ENCODE data around the gene IVD.

The IVD gene

DNA sequence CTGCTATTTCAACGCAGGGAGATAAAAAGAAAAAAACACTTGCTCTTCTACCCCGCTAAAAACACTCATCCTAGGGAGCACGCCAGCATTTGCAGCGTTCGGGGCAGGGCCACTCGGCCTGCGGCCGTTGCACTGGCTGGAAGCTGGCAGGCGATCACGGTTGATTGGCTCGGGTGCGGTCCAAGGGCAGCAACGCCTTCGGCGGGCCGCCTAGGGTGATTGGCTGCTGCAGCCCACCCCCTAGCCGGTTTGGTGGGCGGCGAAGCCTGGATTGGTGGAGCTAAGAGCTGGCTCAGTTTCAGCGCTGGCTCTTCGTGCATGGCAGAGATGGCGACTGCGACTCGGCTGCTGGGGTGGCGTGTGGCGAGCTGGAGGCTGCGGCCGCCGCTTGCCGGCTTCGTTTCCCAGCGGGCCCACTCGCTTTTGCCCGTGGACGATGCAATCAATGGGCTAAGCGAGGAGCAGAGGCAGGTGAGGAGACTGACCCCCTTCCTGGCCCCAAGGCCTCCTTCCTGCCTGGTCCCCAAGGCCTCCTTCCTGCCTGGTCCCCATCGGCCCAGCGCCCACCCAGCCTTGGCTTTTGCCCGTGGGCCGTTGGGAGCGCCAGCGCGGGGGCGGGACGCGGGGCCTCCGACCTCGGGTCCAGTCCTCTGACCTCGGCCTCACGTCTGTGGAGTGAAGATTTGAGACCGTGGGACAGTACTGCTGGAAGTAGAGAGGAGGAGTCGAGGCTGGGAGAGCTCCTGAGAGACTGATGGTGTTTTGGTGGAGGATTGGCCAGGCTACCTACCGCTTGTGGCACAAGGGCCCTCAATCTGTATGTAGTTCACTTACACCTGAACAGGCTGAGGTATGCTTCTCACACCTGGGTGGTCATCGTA lies at the start of gene IVD:
Gene IVD (plus strand): TSS at position 295 of the 881 bp plus-strand sequence. CDS start 33 bp downstream, at position 328.
- H3K27me3 Mint-ChIP-seq (ENCODE audit: low read depth): no peaks in the 10 kb centered on the region
- no peaks in the 10 kb centered on the region for H3K9me3 Mint-ChIP-seq
- H3K4me1 Mint-ChIP-seq (ENCODE audit: low read depth): peaks cover 37% of the 10 kb centered on the region
- H3K4me3 Mint-ChIP-seq: peak within 1 kb of the TSS; percentile 87
- H3K27ac Mint-ChIP-seq: peak within 1 kb of the TSS; percentile 70
- peaks cover 12% of the 10 kb centered on the region for H3K36me3 Mint-ChIP-seq (ENCODE audit: low read depth)

GRCh38 chr15:40355976-40356585 lies 49.5 kb upstream of the IVD start:
- H3K4me3 Mint-ChIP-seq: no peak overlapping the region
- H3K36me3 Mint-ChIP-seq (ENCODE audit: low read depth): no peaks in the 10 kb centered on the region

GRCh38 chr15:40357246-40357645 lies 48.3 kb upstream of the IVD start:
- Mint-ChIP-seq H3K4me3 (peak overlapping the region; percentile 22), H3K9me3 (no peaks in the 10 kb centered on the region), H3K27ac (no peak overlapping the region), H3K36me3 (ENCODE audit: low read depth) (no peaks in the 10 kb centered on the region), H3K4me1 (ENCODE audit: low read depth) (peaks cover 6% of the 10 kb centered on the region), H3K27me3 (ENCODE audit: low read depth) (peaks cover 38% of the 10 kb centered on the region)

More at GRCh38 chr15:40355976-40356585, 49.5 kb upstream of the IVD start:
- no peak overlapping the region for H3K27ac Mint-ChIP-seq
- no peaks in the 10 kb centered on the region for H3K9me3 Mint-ChIP-seq
- peaks cover 39% of the 10 kb centered on the region for H3K27me3 Mint-ChIP-seq (ENCODE audit: low read depth)
- H3K4me1 Mint-ChIP-seq (ENCODE audit: low read depth): peaks cover 6% of the 10 kb centered on the region

DNA sequence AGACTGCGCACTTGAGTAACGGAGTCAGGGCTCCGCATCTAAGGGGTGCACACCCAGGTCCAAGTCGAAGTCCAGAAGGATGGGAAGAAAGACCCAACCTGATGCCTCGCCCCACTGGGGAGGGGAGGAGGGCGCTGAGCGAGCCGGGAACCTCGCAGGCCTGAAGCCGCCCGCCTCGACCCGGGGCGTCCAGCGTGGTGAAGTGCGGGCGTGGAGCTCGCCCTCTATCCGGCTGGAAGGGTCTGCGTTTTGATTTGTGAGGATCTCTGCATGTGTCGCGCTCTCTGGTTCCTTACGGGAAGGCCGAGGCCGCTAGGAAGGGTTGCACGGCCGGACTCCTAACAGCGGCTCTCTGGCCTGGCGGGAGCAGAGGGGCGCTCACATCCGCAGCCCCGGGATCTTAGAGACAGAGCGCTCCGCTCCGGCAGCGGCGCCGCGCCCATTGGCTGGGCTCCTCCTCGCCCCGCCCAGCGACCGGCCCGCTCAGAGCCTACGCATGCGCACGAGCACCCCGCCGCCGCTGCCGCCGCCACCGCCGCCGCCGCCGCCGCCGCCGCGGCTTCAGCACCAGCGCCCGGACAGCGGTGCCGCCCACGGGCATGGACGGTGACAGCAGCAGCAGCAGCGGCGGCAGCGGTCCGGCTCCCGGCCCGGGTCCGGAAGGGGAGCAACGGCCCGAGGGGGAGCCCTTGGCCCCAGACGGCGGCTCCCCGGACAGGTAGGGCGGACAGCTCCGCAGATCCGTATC lies 47.7 kb upstream of the IVD start, which contains the start of gene DISP2:
Gene DISP2 (plus strand): TSS at position 497 of the 748 bp plus-strand sequence. CDS start 103 bp downstream, at position 600.
- peak within 1 kb of the TSS; percentile 83 for H3K4me3 Mint-ChIP-seq
- H3K9me3 Mint-ChIP-seq: no peaks in the 10 kb centered on the region
- H3K4me1 Mint-ChIP-seq (ENCODE audit: low read depth): peaks cover 6% of the 10 kb centered on the region
- H3K27ac Mint-ChIP-seq: peak within 1 kb of the TSS; percentile 67
- peaks cover 32% of the 10 kb centered on the region for H3K27me3 Mint-ChIP-seq (ENCODE audit: low read depth)
- no peaks in the 10 kb centered on the region for H3K36me3 Mint-ChIP-seq (ENCODE audit: low read depth)

DNA sequence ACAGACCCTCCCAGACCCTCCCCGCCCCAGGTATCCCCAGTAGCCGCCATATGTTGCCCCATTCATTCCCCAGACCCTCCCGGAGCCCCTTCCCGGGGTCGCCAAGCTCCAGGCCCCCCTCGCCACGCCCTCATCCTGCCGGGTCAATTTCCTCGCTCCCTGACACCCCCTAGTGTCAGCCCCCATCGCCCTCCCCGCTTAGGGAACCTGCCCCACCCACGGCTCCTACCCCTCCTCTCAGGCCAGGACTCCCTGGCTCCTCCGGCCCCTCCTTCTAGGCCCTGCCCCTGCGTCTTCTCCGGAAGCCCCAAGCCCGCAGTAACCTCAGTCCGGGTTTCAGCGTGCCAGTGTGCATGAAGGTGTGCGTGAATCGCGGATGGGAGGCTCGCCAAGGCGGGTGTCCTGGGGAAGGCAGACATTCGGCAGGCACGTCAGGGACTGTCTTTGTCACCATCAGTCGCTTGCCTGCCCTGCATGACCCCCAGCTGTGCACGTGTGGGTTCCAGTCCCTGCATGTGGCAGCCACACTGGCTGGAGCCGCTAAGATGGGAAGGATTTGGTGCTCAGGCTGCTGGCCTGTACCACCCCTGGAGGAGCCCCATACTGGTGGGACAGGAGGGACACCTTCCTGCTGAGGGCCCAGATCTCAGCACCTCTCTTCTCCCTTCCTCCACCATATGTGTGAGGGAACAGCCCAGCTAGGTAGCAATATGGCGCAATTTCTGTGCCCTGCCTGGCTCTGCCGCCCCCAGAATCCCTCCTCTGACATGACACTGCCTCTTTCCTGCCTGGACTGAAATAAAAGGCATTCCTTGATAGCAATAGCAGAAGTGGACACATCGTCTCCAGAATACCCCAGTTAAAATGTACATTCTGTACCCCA lies 46.9 kb upstream of the IVD start:
- H3K27me3 Mint-ChIP-seq (ENCODE audit: low read depth): peaks cover 24% of the 10 kb centered on the region
- H3K27ac Mint-ChIP-seq: peak overlapping the region; percentile 67

GRCh38 chr15:40360015-40360414 lies 45.6 kb upstream of the IVD start:
- Mint-ChIP-seq H3K27ac (no peak overlapping the region), H3K9me3 (no peaks in the 10 kb centered on the region), H3K36me3 (ENCODE audit: low read depth) (no peaks in the 10 kb centered on the region), H3K4me1 (ENCODE audit: low read depth) (peaks cover 6% of the 10 kb centered on the region), H3K27me3 (ENCODE audit: low read depth) (peaks cover 15% of the 10 kb centered on the region), H3K4me3 (no peak overlapping the region)

More for the DNA sequence above, 46.9 kb upstream of the IVD start:
- Mint-ChIP-seq H3K4me3 (peak overlapping the region; percentile 83), H3K9me3 (no peaks in the 10 kb centered on the region), H3K4me1 (ENCODE audit: low read depth) (peaks cover 6% of the 10 kb centered on the region), H3K36me3 (ENCODE audit: low read depth) (no peaks in the 10 kb centered on the region)

GRCh38 chr15:40361640-40362039 lies 44.0 kb upstream of the IVD start:
- Mint-ChIP-seq H3K27me3 (ENCODE audit: low read depth) (peaks cover 10% of the 10 kb centered on the region), H3K36me3 (ENCODE audit: low read depth) (no peaks in the 10 kb centered on the region), H3K9me3 (no peaks in the 10 kb centered on the region), H3K4me3 (no peak overlapping the region), H3K27ac (no peak overlapping the region), H3K4me1 (ENCODE audit: low read depth) (peaks cover 6% of the 10 kb centered on the region)

DNA sequence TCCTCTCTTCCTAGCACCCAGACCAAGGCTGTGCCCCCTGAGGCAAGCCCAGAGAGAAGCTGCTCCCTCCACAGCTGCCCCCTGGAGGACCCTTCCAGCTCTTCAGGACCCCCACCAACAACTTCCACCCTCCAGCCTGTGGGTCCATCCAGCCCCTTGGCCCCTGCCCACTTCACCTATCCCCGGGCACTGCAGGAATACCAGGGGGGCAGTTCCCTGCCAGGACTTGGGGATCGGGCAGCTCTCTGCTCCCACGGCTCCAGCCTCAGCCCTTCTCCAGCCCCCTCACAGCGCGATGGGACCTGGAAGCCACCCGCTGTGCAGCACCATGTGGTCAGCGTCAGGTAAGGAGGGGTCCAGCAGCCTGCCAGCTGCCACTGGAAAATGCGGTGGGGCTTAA lies 42.0 kb upstream of the IVD start:
- Mint-ChIP-seq H3K4me3 (no peak overlapping the region), H3K9me3 (no peaks in the 10 kb centered on the region), H3K36me3 (ENCODE audit: low read depth) (no peaks in the 10 kb centered on the region), H3K27ac (no peak overlapping the region), H3K27me3 (ENCODE audit: low read depth) (peaks cover 7% of the 10 kb centered on the region), H3K4me1 (ENCODE audit: low read depth) (peaks cover 12% of the 10 kb centered on the region)

DNA sequence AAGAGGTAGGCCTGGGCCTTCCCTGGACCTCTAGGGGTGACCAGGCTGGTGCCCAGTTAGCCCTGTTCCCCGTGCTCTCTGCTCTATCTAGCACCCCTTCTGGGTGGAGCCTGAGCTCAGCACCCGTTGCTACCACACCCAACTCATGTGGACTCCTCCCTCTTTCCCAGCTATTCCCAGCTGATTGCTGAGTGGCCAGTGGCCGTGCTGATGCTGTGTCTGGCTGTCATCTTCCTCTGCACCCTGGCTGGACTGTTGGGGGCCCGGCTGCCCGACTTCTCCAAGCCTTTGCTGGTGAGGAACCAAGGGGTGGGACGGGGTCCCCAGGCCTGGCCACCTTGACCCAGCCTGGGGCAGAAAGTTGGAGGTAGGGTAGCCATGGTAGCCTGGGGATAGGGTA lies 41.3 kb upstream of the IVD start:
- H3K27ac Mint-ChIP-seq: no peak overlapping the region
- H3K4me1 Mint-ChIP-seq (ENCODE audit: low read depth): peaks cover 12% of the 10 kb centered on the region
- H3K9me3 Mint-ChIP-seq: no peaks in the 10 kb centered on the region
- H3K27me3 Mint-ChIP-seq (ENCODE audit: low read depth): peaks cover 4% of the 10 kb centered on the region
- H3K36me3 Mint-ChIP-seq (ENCODE audit: low read depth): no peaks in the 10 kb centered on the region
- H3K4me3 Mint-ChIP-seq: no peak overlapping the region

DNA sequence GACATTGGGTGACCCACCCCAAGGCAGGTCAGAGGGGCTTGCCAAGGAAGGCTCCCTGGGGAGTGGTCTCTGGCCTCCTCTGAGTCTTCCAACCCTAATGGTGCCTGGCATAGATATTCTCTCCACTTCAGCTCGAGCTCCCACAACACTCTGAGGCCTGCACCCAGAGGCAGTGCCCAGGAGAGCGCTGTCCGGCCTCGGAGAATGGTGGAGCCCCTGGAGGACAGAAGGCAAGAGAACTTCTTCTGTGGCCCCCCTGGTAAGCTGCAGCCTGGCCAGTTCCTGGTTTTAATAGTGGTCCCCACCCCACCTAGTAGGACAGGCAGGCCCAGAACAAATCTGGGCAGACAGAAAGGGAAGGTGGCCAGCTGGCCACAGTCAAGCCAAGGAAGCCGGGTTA lies 40.6 kb upstream of the IVD start:
- peaks cover 12% of the 10 kb centered on the region for H3K4me1 Mint-ChIP-seq (ENCODE audit: low read depth)
- no peak overlapping the region for H3K27ac Mint-ChIP-seq
- H3K9me3 Mint-ChIP-seq: no peaks in the 10 kb centered on the region
- H3K27me3 Mint-ChIP-seq (ENCODE audit: low read depth): peaks cover 3% of the 10 kb centered on the region
- no peaks in the 10 kb centered on the region for H3K36me3 Mint-ChIP-seq (ENCODE audit: low read depth)
- H3K4me3 Mint-ChIP-seq: no peak overlapping the region

DNA sequence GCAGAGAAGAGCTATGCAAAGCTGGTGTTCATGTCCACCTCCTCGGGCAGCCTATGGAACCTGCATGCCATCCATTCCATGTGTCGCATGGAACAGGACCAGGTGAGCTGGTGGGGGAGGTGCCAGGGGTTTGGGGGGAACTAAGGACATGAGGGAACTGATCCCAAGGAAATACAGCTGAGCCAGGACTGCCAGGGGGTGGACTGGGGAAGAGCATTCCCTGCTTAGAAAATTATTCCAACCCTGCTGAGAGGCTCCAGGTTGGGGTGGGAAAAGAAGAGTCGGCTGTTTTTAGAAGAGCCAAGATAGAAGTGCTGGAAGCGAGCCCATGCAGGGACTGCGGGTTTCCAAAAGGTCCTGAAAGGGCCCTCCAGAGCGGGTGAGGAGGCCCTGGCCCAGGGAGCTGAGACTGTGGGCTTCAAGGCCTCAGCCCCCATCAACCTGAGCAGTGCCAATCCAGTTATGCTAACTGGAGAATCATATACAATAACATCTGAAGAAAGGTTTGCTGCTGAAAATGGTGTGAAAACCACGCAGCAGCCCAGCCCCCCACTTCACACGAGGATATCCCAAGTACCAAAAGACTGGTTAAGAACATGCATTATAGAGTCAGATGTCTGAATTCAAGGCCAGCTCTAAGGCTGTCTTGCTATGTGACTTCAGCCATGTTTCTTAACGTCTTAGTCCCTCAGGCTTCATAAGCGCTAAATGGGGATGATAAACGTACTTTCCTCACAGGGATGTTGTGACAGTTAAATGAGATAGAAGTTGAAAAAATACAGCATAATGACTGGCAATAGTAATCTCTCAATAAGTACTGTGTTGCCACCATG lies 39.8 kb upstream of the IVD start:
- Mint-ChIP-seq H3K9me3 (no peaks in the 10 kb centered on the region), H3K4me3 (no peak overlapping the region), H3K27me3 (ENCODE audit: low read depth) (peaks cover 6% of the 10 kb centered on the region), H3K4me1 (ENCODE audit: low read depth) (peaks cover 13% of the 10 kb centered on the region), H3K36me3 (ENCODE audit: low read depth) (no peaks in the 10 kb centered on the region), H3K27ac (no peak overlapping the region)

- no peaks in the 10 kb centered on the region for H3K9me3 Mint-ChIP-seq
- peaks cover 9% of the 10 kb centered on the region for H3K27me3 Mint-ChIP-seq (ENCODE audit: low read depth)
- no peak overlapping the region for H3K27ac Mint-ChIP-seq
- peak overlapping the region; percentile 71 for H3K4me3 Mint-ChIP-seq
- peaks cover 13% of the 10 kb centered on the region for H3K4me1 Mint-ChIP-seq (ENCODE audit: low read depth)
- no peaks in the 10 kb centered on the region for H3K36me3 Mint-ChIP-seq (ENCODE audit: low read depth)
Observed at GRCh38 chr15:40366457-40367370, 38.9 kb upstream of the IVD start.

Measured in T-helper 1 cell treated with Interleukin-12 subunit alpha and Interleukin-12 subunit beta and Interleukin-4 antibody, amounts not matched to agents 30 μg/mL and 1 μg/mL, for 36 hours (primary cell).